Measurements from ENCODE around the gene POLH.
"Not testable (repeated sequence)": the region's sequence is repeated elsewhere in the genome, so short reads cannot be mapped to it uniquely, and the experiment has no call there.

Gene POLH

DNA sequence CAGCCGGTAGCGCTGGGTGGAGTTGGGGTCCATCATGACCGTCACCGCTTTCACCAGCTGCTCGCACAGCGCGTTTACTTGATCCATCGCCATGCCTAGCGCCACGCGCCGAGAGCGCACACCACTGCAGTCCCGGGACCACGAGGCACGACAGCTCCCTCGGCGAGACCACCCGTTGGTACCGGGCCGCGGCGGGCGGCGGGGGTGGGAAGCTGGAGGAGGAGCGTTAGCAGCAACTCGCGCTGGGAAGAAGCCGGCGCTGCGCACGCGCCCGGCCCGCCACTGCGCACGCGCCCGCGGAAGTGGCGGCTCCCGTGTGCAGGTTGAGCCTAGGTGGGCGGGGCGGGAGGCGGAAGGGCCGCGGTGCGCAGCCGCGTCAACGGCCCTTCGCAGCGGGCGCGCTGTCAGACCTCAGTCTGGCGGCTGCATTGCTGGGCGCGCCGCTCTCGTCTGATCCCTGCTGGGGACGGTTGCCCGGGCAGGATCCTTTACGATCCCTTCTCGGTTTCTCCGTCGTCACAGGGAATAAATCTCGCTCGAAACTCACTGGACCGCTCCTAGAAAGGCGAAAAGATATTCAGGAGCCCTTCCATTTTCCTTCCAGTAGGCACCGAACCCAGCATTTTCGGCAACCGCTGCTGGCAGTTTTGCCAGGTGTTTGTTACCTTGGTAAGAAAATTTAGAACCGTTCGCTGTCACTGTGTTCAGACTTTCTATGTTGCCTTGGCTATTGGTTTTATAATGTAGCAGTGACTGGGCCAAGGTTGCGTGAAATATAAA is at the start of gene POLH, which contains the start of gene XPO5:
Gene POLH, plus strand, starts transcription at position 414 of the 780 bp plus-strand sequence. CDS start 6,135 bp downstream, outside the sequence.
Gene XPO5, minus strand, starts transcription at position 267 of the 780 bp plus-strand sequence. Its CDS starts 174 bp downstream, at position 93.
- TF ChIP-seq, protein P1, sequence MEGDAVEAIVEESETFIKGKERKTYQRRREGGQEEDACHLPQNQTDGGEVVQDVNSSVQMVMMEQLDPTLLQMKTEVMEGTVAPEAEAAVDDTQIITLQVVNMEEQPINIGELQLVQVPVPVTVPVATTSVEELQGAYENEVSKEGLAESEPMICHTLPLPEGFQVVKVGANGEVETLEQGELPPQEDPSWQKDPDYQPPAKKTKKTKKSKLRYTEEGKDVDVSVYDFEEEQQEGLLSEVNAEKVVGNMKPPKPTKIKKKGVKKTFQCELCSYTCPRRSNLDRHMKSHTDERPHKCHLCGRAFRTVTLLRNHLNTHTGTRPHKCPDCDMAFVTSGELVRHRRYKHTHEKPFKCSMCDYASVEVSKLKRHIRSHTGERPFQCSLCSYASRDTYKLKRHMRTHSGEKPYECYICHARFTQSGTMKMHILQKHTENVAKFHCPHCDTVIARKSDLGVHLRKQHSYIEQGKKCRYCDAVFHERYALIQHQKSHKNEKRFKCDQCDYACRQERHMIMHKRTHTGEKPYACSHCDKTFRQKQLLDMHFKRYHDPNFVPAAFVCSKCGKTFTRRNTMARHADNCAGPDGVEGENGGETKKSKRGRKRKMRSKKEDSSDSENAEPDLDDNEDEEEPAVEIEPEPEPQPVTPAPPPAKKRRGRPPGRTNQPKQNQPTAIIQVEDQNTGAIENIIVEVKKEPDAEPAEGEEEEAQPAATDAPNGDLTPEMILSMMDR (conservative IDR thresholded peaks at IDR 0.05; ENCODE audit: control insufficient read depth, insufficient read depth, low read depth, low read length) = peak; percentile 14
- H3K4me3 ChIP-seq (ENCODE audit: control insufficient read depth, low read depth, low read length) = peak within 1 kb of the TSS; percentile 98
- peak; percentile 86 for DNase-seq (ENCODE audit: low read depth)

- DNase-seq (ENCODE audit: low read depth) = no peak
- H3K4me3 ChIP-seq (ENCODE audit: control insufficient read depth, low read depth, low read length) = no peak overlapping the region
- TF ChIP-seq, protein P1 (conservative IDR thresholded peaks at IDR 0.05; ENCODE audit: control insufficient read depth, insufficient read depth, low read depth, low read length) = no peak
Observed at GRCh38 chr6:43532201-43532600, 43.8 kb upstream of the POLH start.

DNA sequence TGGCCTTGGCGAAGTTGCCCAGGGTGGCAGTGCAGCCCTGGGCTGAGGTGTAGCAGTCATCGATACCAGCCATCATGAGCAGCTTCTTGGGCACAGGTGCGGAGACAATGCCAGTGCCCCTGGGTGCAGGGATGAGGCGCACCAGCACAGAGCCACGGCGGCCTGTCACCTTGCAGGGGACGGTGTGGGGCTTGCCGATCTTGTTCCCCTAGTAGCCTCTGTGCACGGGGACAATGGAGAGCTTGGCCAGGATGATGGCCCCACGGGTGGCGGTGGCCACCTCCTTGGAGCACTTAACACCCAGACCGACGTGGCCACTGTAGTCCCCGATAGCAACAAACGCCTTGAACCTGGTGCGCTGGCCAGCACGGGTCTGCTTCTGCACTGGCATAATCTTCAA is 37.0 kb upstream of the POLH start:
- H3K4me3 ChIP-seq (ENCODE audit: control insufficient read depth, low read depth, low read length); DNase-seq (ENCODE audit: low read depth): not testable (repeated sequence)

GRCh38 chr6:43539409-43539808 is 36.6 kb upstream of the POLH start:
- not testable (repeated sequence) for DNase-seq (ENCODE audit: low read depth); H3K4me3 ChIP-seq (ENCODE audit: control insufficient read depth, low read depth, low read length)

- TF ChIP-seq, protein P1 (conservative IDR thresholded peaks at IDR 0.05; ENCODE audit: control insufficient read depth, insufficient read depth, low read depth, low read length) = no peak
- H3K4me3 ChIP-seq (ENCODE audit: control insufficient read depth, low read depth, low read length) = no peak overlapping the region
- no peak for DNase-seq (ENCODE audit: low read depth)
Observed at GRCh38 chr6:43540507-43540906, 35.5 kb upstream of the POLH start.

DNA sequence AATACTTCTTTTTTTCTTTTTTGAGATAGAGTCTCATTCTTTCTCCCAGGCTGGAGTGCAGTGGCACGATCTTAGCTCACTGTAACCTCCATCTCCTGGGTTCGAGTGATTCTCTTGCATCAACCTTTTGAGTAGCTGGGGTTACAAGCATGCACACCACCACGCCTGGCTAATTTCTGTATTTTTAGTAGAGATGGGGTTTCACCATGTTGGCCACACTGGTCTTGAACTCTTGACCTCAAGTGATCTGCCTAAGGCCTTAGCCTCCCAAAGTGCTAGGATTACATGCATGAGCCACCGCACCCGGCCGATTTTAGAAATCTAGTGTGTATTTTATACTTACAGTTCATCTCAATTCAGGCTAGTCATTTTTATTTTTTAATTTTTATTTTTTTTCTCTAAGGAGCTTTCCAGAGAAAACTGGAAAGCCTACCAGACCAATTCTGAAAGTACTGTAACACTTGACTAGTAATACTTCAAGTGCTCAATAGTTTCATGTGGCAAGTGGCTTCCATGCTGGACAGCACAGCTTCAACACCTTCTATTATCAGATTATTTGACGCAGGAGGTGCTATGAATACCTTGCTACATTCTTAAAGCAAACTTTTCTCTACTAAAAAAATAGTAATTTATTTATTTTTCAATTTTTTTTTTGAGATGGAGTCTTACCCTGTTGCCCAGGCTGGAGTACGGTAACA is 34.1 kb upstream of the POLH start:
- no peak overlapping the region for H3K4me3 ChIP-seq (ENCODE audit: control insufficient read depth, low read depth, low read length)
- TF ChIP-seq, protein P1 (conservative IDR thresholded peaks at IDR 0.05; ENCODE audit: control insufficient read depth, insufficient read depth, low read depth, low read length) = no peak
- DNase-seq (ENCODE audit: low read depth) = no peak

DNA sequence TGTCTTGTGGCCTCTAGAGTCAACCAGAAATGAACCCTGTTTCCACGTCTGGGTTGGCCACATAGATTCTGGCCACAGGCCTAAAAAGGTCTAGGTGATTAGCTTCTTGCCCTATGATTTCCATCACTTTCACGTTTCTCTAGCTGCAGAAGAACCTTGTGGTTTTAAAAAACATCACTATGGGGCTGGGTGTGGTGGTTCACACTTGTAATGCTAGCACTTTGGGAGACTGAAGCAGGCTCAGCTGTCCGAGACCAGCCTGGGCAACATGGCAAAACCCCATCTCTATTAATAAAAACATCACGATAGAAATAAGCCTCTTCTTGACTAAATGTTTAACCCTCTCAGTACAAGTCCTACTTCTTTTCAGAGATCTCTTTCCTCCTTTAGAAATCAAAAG is 31.5 kb upstream of the POLH start:
- DNase-seq (ENCODE audit: low read depth) = no peak
- no peak overlapping the region for H3K4me3 ChIP-seq (ENCODE audit: control insufficient read depth, low read depth, low read length)
- TF ChIP-seq, protein P1 (conservative IDR thresholded peaks at IDR 0.05; ENCODE audit: control insufficient read depth, insufficient read depth, low read depth, low read length) = no peak

All from fibroblast of mammary gland (primary cell).